Measurements from ENCODE around the gene OSBPL6. TPM values are rescaled to one million over a fixed set of nuclear protein-coding genes. Genes with fewer than 3 reads are reported as not detected.

The OSBPL6 gene
- polyA plus RNA-seq, 1 donor (not counting 4 experiments of a cell fraction or from before 2014, with no cell fraction given) = 11.6 TPM

DNA sequence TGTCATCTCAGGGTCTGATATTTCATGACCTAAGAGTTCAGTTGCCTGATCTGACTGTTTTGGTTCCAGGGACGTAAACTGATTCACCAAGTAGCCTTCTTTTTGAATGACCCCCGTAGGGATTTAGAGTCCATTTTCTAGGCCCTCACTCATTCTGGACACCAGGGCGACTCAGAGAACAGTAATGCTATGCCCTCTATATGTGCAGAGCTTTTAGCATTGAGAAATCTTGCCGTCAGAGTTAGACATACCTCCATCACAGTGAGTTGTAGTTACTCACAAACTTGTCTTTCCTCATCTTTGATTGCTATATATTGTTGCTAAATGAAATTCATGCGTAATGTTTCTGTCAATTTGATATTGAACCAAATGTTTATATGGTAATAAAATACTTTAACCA, 92.3 kb downstream of the OSBPL6 start:
- Histone ChIP-seq H3K9ac (ENCODE audit: control insufficient read depth, extremely low read depth, insufficient read depth, low read length) (no peak overlapping the region), H3K27ac (ENCODE audit: control insufficient read depth, insufficient read depth, low read length) (no peak overlapping the region), H3K36me3 (ENCODE audit: control insufficient read depth in 2 of 2, extremely low read depth in 1 of 2, insufficient read depth in 2 of 2, low read length in 2 of 2) (peaks cover 0 to 2% of the 10 kb centered on the region in 2 experiments), H3K9me3 (ENCODE audit: control insufficient read depth, low read depth, low read length) (no peaks in the 10 kb centered on the region), H3K4me3 (ENCODE audit: control insufficient read depth in 2 of 3, extremely low read depth in 1 of 3, insufficient read depth in 2 of 3, low read depth in 1 of 3, low read length in 3 of 3) (no peak overlapping the region), H3K79me2 (ENCODE audit: control insufficient read depth, insufficient read depth, low read length) (no peaks in the 10 kb centered on the region), H2AFZ (ENCODE audit: control insufficient read depth, low read length) (no peak overlapping the region), H3K4me2 (ENCODE audit: control insufficient read depth, extremely low read depth, insufficient read depth, low read depth, low read length) (no peak overlapping the region), H3K4me1 (ENCODE audit: control insufficient read depth, extremely low read depth, insufficient read depth, low read length) (peaks cover 9% of the 10 kb centered on the region), H4K20me1 (ENCODE audit: control insufficient read depth, extremely low read depth, insufficient read depth, low read length) (no peaks in the 10 kb centered on the region), H3K9me1 (ENCODE audit: control insufficient read depth, extremely low read depth, insufficient read depth, low read length) (no peaks in the 10 kb centered on the region), H3K27me3 (ENCODE audit: control insufficient read depth, extremely low read depth, insufficient read depth, low read length) (no peaks in the 10 kb centered on the region)
- TF ChIP-seq EZH2 (IDR thresholded peaks at IDR 0.05; ENCODE audit: low read length) = no peak
- TF ChIP-seq, protein P1, sequence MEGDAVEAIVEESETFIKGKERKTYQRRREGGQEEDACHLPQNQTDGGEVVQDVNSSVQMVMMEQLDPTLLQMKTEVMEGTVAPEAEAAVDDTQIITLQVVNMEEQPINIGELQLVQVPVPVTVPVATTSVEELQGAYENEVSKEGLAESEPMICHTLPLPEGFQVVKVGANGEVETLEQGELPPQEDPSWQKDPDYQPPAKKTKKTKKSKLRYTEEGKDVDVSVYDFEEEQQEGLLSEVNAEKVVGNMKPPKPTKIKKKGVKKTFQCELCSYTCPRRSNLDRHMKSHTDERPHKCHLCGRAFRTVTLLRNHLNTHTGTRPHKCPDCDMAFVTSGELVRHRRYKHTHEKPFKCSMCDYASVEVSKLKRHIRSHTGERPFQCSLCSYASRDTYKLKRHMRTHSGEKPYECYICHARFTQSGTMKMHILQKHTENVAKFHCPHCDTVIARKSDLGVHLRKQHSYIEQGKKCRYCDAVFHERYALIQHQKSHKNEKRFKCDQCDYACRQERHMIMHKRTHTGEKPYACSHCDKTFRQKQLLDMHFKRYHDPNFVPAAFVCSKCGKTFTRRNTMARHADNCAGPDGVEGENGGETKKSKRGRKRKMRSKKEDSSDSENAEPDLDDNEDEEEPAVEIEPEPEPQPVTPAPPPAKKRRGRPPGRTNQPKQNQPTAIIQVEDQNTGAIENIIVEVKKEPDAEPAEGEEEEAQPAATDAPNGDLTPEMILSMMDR (optimal IDR thresholded peaks at IDR 0.05 in 1 of 3, IDR thresholded peaks at IDR 0.05 in 1 of 3, conservative IDR thresholded peaks at IDR 0.05 in 1 of 3; ENCODE audit: extremely low read depth in 1 of 3, insufficient read depth in 2 of 3, low read length in 3 of 3) = no peak
- FAIRE-seq (no peak), DNase-seq (ENCODE audit: low read depth, low spot score) (no peak)
- dilution Hi-C loops (cut with MboI; ENCODE audit: extremely low pct_ligation_motif_present, low sequenced_read_pairs) = no loop called here

DNA sequence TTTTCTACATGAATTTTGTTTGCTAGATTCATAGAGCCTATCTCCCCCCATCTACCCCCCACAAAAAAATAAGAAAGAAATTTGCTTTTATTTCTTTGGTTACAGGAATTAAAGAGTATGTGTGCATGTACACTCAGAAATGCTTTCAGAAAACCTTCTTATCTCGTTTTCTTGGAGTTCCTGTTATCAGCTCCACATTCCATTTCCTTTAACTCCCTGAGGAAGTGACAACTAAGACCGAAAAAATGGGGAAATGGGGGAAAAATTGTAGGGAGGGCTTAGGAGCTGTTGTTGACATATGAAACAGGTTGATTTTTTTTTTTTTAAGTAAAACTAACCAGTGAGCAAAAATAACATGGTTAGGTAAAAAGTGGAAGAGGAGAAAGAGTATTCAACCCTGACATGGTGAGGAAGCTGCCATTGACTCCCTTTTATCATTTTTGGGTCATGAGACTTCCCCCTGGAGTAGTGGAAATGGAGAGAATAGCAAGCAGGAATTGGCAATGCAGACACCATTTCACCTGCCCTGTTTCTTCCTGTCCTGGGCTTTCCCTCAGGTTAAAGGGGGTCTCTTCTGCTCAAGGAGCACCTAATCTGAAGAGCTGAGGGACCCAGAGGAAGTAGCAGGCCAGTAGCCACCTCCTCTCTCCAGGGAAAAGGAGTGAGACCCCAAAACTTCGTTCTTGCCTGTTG, 93.5 kb downstream of the OSBPL6 start:
- DNase-seq (ENCODE audit: low read depth, low spot score) = no peak
- Histone ChIP-seq H3K9me3 (ENCODE audit: control insufficient read depth, low read depth, low read length) (no peaks in the 10 kb centered on the region), H3K36me3 (ENCODE audit: control insufficient read depth in 2 of 2, extremely low read depth in 1 of 2, insufficient read depth in 2 of 2, low read length in 2 of 2) (peaks cover 0 to 2% of the 10 kb centered on the region in 2 experiments), H4K20me1 (ENCODE audit: control insufficient read depth, extremely low read depth, insufficient read depth, low read length) (no peaks in the 10 kb centered on the region), H3K9me1 (ENCODE audit: control insufficient read depth, extremely low read depth, insufficient read depth, low read length) (no peaks in the 10 kb centered on the region), H3K9ac (ENCODE audit: control insufficient read depth, extremely low read depth, insufficient read depth, low read length) (no peak overlapping the region), H3K79me2 (ENCODE audit: control insufficient read depth, insufficient read depth, low read length) (no peaks in the 10 kb centered on the region), H2AFZ (ENCODE audit: control insufficient read depth, low read length) (no peak overlapping the region), H3K4me1 (ENCODE audit: control insufficient read depth, extremely low read depth, insufficient read depth, low read length) (no peaks in the 10 kb centered on the region), H3K4me3 (ENCODE audit: control insufficient read depth in 2 of 3, extremely low read depth in 1 of 3, insufficient read depth in 2 of 3, low read depth in 1 of 3, low read length in 3 of 3) (no peak overlapping the region), H3K27me3 (ENCODE audit: control insufficient read depth, extremely low read depth, insufficient read depth, low read length) (no peaks in the 10 kb centered on the region), H3K27ac (ENCODE audit: control insufficient read depth, insufficient read depth, low read length) (no peak overlapping the region), H3K4me2 (ENCODE audit: control insufficient read depth, extremely low read depth, insufficient read depth, low read depth, low read length) (no peak overlapping the region)
- no peak for FAIRE-seq
- TF ChIP-seq EZH2 (IDR thresholded peaks at IDR 0.05; ENCODE audit: low read length) = no peak
- TF ChIP-seq, protein P1 (optimal IDR thresholded peaks at IDR 0.05 in 1 of 3, IDR thresholded peaks at IDR 0.05 in 1 of 3, conservative IDR thresholded peaks at IDR 0.05 in 1 of 3; ENCODE audit: extremely low read depth in 1 of 3, insufficient read depth in 2 of 3, low read length in 3 of 3) = no peak
- dilution Hi-C loops (cut with MboI; ENCODE audit: extremely low pct_ligation_motif_present, low sequenced_read_pairs) = no loop called here

Data from keratinocyte (primary cell).